ENCODE data around the gene DNAJC5.

DNA sequence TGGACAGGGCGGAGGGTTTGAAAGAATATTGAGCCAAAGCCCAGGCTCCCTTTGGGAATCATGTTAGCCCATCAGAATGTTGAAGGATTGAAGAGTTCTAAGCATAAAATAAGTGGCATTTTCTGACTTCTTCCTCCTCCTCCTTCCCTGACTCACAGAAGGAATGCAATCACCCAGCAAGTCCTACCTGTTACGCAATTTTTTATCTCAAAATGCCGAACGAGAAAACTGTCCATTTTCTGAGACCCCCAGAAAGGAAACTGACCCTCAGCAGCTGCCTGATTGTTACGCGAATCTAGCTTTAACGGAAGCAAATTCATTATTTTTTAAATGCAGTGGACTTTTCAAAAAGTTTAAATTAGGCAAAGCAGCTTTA is 4.7 kb upstream of the DNAJC5 start:
- TF ChIP-seq, protein P1, sequence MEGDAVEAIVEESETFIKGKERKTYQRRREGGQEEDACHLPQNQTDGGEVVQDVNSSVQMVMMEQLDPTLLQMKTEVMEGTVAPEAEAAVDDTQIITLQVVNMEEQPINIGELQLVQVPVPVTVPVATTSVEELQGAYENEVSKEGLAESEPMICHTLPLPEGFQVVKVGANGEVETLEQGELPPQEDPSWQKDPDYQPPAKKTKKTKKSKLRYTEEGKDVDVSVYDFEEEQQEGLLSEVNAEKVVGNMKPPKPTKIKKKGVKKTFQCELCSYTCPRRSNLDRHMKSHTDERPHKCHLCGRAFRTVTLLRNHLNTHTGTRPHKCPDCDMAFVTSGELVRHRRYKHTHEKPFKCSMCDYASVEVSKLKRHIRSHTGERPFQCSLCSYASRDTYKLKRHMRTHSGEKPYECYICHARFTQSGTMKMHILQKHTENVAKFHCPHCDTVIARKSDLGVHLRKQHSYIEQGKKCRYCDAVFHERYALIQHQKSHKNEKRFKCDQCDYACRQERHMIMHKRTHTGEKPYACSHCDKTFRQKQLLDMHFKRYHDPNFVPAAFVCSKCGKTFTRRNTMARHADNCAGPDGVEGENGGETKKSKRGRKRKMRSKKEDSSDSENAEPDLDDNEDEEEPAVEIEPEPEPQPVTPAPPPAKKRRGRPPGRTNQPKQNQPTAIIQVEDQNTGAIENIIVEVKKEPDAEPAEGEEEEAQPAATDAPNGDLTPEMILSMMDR (IDR thresholded peaks at IDR 0.05): no peak
- TF ChIP-seq POLR2A (IDR thresholded peaks at IDR 0.05): no peak
